HL-60 (cell line): ENCODE measurements around the gene CIDEC.
A peak's percentile ranks its signal among the peaks of the same experiment; 100 is the strongest.
"Not testable (repeated sequence)": the region's sequence is repeated elsewhere in the genome, so short reads cannot be mapped to it uniquely, and the experiment has no call there.

Experiments used
- DNase-seq, 2 experiments: peaks; one replicate each; pipeline ENCODE4 v3.0.0-alpha.2; 2010 to 2020; ENCODE audit warnings: low read depth in 1 of 2, low spot score in 1 of 2
- H3K27ac ChIP-seq: fragments of 250-450 bp; sonication (Bioruptor Pico); replicated peaks from 2 replicates; pipeline ENCODE4 v1.5.1; 2020; ENCODE audit warnings: mild to moderate bottlenecking, moderate library complexity
- H3K27me3 ChIP-seq: fragments of 250-450 bp; sonication (Bioruptor Pico); 2 replicates; pipeline ENCODE4 v1.5.1; 2021; ENCODE audit warnings: mild to moderate bottlenecking, moderate library complexity; ENCODE audit not compliant: insufficient read depth, poor library complexity, severe bottlenecking
- H3K4me3 ChIP-seq: replicated peaks from 2 replicates; pipeline ENCODE4 v1.5.1; 2011; ENCODE audit warnings: mild to moderate bottlenecking, control low read depth, low read length; ENCODE audit not compliant: insufficient read depth
- GABPA ChIP-seq: IDR thresholded peaks from 2 replicates; pipeline ENCODE4 v1.6.1; 2012; ENCODE audit warnings: low read depth
- POLR2AphosphoS5 ChIP-seq: IDR thresholded peaks from 2 replicates; pipeline ENCODE4 v1.6.1; 2012; ENCODE audit warnings: low read depth
- SPI1 ChIP-seq: IDR thresholded peaks from 2 replicates; pipeline ENCODE4 v1.6.1; 2012; ENCODE audit warnings: low read depth, mild to moderate bottlenecking, borderline replicate concordance
- TF ChIP-seq, protein P1 (sequence below): IDR thresholded peaks from one replicate; pipeline ENCODE4 v1.5.1; 2011; ENCODE audit warnings: low read length, control low read depth, inconsistent platforms; ENCODE audit not compliant: insufficient read depth
- TF ChIP-seq, protein P2 (sequence below): IDR thresholded peaks from 2 replicates; pipeline ENCODE4 v1.6.1; 2012; ENCODE audit warnings: low read depth; ENCODE audit not compliant: insufficient replicate concordance

Gene CIDEC

DNA sequence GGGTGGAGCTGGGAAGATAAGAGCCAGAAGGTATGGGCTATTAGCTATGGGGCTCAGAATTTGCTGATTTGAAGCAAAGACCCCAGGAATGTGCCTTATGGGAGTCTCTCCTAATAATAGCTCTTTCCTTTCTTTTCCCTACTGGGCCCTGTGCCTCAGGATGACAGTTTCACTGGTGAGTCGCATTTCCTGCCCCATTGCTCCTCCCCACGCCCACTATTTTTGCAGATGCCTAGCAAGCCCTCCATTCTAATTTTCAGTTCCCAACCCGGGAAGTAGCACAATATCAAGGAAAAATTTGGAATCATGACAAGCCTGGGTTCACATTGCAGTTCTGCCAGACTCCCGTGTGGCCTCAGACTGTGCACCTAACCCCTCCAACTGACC, 23.2 kb upstream of the CIDEC start:
- Histone ChIP-seq H3K27ac (0 out of 2 replicates have a peak overlapping the region, but pooled peaks have one; percentile 7), H3K4me3 (no peak overlapping the region)
- DNase-seq, result no peak

DNA sequence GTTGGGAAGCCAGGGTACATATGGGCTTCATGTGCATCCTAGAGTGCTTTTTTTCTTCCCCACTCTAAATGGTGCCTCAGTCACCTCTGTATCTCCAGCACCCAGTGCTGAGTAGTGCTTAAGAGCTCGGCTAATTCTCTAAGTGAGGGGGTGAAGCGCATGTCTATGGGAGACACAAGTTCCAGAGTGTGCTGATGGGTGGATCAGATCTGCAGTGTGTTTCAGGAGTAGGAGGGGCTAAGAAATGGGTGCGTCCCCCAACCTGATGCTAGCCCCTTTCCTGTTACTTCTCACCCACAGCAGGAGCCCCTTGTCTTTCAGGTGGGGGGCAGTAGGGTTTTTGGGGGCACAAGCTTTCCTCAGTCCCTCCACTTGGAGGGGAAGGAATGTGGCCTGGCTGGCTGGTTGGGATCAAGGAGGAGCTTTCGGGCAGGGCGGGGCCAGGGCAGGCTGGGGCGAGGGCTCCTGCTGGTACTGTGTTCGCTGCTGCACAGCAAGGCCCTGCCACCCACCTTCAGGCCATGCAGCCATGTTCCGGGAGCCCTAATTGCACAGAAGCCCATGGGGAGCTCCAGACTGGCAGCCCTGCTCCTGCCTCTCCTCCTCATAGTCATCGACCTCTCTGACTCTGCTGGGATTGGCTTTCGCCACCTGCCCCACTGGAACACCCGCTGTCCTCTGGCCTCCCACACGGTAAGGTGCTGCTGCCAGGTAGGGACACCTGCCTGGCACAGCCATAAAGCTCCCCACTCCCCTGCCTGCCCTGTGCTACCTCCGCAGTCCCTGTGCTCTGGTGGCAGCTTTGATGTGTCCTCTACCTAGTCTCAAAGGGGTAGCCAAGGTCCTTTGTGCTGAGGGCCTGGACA, 22.6 kb upstream of the CIDEC start, which contains the start of gene IL17RE:
Gene IL17RE, plus strand, starts transcription at position 477 of the 866 bp plus-strand sequence. Its CDS starts 85 bp downstream, at position 562.
- Histone ChIP-seq H3K27me3 (no peaks in the 10 kb centered on the region), H3K4me3 (no peak within 1 kb of the TSS), H3K27ac (peak within 1 kb of the TSS; percentile 47)
- DNase-seq, result no peak
- TF ChIP-seq GABPA (no peak), SPI1 (no peak)
- TF ChIP-seq, protein P1, sequence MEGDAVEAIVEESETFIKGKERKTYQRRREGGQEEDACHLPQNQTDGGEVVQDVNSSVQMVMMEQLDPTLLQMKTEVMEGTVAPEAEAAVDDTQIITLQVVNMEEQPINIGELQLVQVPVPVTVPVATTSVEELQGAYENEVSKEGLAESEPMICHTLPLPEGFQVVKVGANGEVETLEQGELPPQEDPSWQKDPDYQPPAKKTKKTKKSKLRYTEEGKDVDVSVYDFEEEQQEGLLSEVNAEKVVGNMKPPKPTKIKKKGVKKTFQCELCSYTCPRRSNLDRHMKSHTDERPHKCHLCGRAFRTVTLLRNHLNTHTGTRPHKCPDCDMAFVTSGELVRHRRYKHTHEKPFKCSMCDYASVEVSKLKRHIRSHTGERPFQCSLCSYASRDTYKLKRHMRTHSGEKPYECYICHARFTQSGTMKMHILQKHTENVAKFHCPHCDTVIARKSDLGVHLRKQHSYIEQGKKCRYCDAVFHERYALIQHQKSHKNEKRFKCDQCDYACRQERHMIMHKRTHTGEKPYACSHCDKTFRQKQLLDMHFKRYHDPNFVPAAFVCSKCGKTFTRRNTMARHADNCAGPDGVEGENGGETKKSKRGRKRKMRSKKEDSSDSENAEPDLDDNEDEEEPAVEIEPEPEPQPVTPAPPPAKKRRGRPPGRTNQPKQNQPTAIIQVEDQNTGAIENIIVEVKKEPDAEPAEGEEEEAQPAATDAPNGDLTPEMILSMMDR, result no peak
- TF ChIP-seq, protein P2, sequence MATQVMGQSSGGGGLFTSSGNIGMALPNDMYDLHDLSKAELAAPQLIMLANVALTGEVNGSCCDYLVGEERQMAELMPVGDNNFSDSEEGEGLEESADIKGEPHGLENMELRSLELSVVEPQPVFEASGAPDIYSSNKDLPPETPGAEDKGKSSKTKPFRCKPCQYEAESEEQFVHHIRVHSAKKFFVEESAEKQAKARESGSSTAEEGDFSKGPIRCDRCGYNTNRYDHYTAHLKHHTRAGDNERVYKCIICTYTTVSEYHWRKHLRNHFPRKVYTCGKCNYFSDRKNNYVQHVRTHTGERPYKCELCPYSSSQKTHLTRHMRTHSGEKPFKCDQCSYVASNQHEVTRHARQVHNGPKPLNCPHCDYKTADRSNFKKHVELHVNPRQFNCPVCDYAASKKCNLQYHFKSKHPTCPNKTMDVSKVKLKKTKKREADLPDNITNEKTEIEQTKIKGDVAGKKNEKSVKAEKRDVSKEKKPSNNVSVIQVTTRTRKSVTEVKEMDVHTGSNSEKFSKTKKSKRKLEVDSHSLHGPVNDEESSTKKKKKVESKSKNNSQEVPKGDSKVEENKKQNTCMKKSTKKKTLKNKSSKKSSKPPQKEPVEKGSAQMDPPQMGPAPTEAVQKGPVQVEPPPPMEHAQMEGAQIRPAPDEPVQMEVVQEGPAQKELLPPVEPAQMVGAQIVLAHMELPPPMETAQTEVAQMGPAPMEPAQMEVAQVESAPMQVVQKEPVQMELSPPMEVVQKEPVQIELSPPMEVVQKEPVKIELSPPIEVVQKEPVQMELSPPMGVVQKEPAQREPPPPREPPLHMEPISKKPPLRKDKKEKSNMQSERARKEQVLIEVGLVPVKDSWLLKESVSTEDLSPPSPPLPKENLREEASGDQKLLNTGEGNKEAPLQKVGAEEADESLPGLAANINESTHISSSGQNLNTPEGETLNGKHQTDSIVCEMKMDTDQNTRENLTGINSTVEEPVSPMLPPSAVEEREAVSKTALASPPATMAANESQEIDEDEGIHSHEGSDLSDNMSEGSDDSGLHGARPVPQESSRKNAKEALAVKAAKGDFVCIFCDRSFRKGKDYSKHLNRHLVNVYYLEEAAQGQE, result no peak

More for the DNA sequence above, 23.2 kb upstream of the CIDEC start:
- H3K27me3 ChIP-seq, result no peaks in the 10 kb centered on the region
- TF ChIP-seq SPI1, result no peak
- TF ChIP-seq POLR2AphosphoS5, result no peak
- TF ChIP-seq, protein P1, result no peak
- no peak for TF ChIP-seq GABPA
- TF ChIP-seq, protein P2, result no peak

DNA sequence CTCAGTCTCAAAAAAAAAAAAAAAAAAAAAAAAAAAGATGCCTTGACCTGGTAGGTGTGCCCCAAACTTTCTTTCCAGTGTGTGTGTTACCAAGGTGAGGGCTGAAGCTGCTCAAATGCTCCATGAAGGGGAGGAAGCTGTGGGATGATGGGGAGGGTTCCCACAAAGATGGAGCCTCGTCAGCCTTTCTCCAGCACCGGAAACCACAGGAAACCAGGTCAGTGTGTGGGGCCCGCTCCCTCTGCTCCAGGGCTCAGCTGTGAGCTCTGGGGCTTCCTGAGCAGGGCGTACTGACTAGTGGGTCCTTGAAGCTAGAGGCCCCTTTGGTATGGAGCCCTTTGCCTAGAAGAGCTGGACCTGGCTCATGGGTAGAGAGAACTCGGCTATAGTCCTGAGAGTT, 21.9 kb upstream of the CIDEC start:
- no peaks in the 10 kb centered on the region for H3K27me3 ChIP-seq
- TF ChIP-seq, protein P2, result no peak
- TF ChIP-seq POLR2AphosphoS5, result peak; percentile 71
- H3K4me3 ChIP-seq, result no peak overlapping the region
- peak overlapping the region; percentile 47 for H3K27ac ChIP-seq
- peak; percentile 71 to 76 for DNase-seq

DNA sequence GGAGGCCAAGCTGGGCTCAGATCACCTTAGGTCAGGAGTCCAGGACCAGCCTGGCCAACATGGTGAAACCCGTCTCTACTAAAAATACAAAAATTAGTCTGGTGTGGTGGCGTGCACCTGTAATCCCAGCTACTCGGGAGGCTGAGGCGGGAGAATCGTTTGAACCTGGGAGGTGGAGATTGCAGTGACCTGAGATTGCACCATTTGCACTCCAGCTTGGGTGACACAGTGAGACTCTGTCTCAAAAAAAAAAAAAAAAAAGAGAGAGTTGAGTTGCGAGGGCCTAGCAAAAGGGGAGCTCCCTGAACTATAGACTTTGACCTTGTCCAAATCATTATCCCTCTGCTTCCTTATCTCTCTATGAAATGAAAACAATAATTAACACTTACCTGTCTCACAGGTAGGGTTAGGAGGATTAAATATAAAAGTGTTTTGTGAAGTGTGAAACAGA, 20.9 kb upstream of the CIDEC start:
- not testable (repeated sequence) for H3K4me3 ChIP-seq, H3K27me3 ChIP-seq, DNase-seq, H3K27ac ChIP-seq
